H1 (cell line): ENCODE measurements around the gene PPFIBP2. TPM values are rescaled to one million over a fixed set of nuclear protein-coding genes. Genes with fewer than 3 reads are reported as not detected.

Source experiments
- CTCF ChIA-PET: fragments of 300-600 bp; sonication (Branson Sonifier 250); formaldehyde crosslinking; loops from one replicate; lab custom pipeline; 2021; ENCODE audit not compliant: partially characterized antibody; lab: Charles Lee
- POLR2A ChIA-PET: fragments of 300-600 bp; sonication (Branson Sonifier 250); formaldehyde crosslinking; loops from one replicate; lab custom pipeline; 2021; ENCODE audit warnings: inconsistent platforms; ENCODE audit not compliant: partially characterized antibody; lab: Charles Lee
- DNase-seq, 2 experiments: peaks; one replicate each; pipeline versions ENCODE4 v3.0.0 to v3.0.0-alpha.2; 2010 to 2022; ENCODE audit warnings: low spot score in 2 of 2, low read depth in 1 of 2, mixed read lengths in 1 of 2
- FAIRE-seq: peaks from 2 replicates; lab custom pipeline; 2011; peaks lifted over from hg19 to GRCh38; lab: Jason Lieb, UNC
- H2AFZ ChIP-seq: 2 replicates; pipeline ENCODE4 v1.8.1; 2012; ENCODE audit warnings: low read length, inconsistent platforms
- H2AK5ac ChIP-seq: 2 replicates; pipeline ENCODE4 v1.6.1; 2013; ENCODE audit warnings: low read depth, low read length
- H2BK120ac ChIP-seq: replicated peaks from 2 replicates; pipeline ENCODE3; 2013; ENCODE audit warnings: low read depth, low read length, inconsistent platforms
- H2BK12ac ChIP-seq: 2 replicates; pipeline ENCODE4 v1.6.1; 2013; ENCODE audit warnings: low read depth, low read length
- H2BK15ac ChIP-seq: 2 replicates; pipeline ENCODE4 v1.6.1; 2013; ENCODE audit warnings: low read length
- H2BK20ac ChIP-seq: 2 replicates; pipeline ENCODE4 v1.6.1; 2013; ENCODE audit warnings: low read length
- H2BK5ac ChIP-seq: 2 replicates; pipeline ENCODE4 v1.6.1; 2013; ENCODE audit warnings: low read depth, low read length
- H3K14ac ChIP-seq: 2 replicates; pipeline ENCODE4 v1.6.1; 2013; ENCODE audit warnings: inconsistent platforms; ENCODE audit not compliant: insufficient read length
- H3K18ac ChIP-seq: 2 replicates; pipeline ENCODE4 v1.6.1; 2013; ENCODE audit warnings: low read length; ENCODE audit errors: extremely low read depth
- H3K23ac ChIP-seq: 2 replicates; pipeline ENCODE4 v1.6.1; 2013; ENCODE audit warnings: inconsistent platforms; ENCODE audit not compliant: insufficient read length
- H3K23me2 ChIP-seq: 2 replicates; pipeline ENCODE4 v1.6.1; 2013; ENCODE audit warnings: low read depth, low read length
- H3K27ac ChIP-seq: 2 replicates; pipeline ENCODE4 v1.6.1; 2011; ENCODE audit warnings: low read depth, low read length, inconsistent platforms
- H3K27me3 ChIP-seq, 4 experiments: replicated peaks in 1 of 4; 1 replicate in 1 of 4; 2 replicates in 3 of 4; pipeline versions ENCODE4 v1.6.1 to v1.8.1; 2011 to 2013; ENCODE audit warnings: low read length in 3 of 4, mild to moderate bottlenecking in 3 of 4, inconsistent platforms in 2 of 4, mixed read lengths in 2 of 4, moderate library complexity in 1 of 4; ENCODE audit not compliant: control insufficient read depth in 3 of 4, insufficient read depth in 3 of 4; ENCODE audit errors: extremely low read depth in 1 of 4
- H3K36me3 ChIP-seq, 4 experiments: 2 replicates each; pipeline versions ENCODE4 v1.6.1 to v1.8.1; 2011 to 2013; ENCODE audit warnings: mild to moderate bottlenecking in 4 of 4, low read length in 3 of 4, moderate library complexity in 2 of 4, control low read depth in 1 of 4, inconsistent platforms in 1 of 4; ENCODE audit not compliant: insufficient read depth in 4 of 4, control insufficient read depth in 2 of 4
- H3K4ac ChIP-seq: replicated peaks from 2 replicates; pipeline ENCODE3; 2013; ENCODE audit warnings: low read length, low read depth, mixed read lengths, inconsistent platforms; ENCODE audit not compliant: insufficient read length
- H3K4me1 ChIP-seq, 4 experiments: replicated peaks in 1 of 4; 1 replicate in 1 of 4; 2 replicates in 3 of 4; pipeline versions ENCODE4 v1.6.1 to v1.8.1; 2011 to 2013; ENCODE audit warnings: low read length in 3 of 4, inconsistent platforms in 2 of 4, mixed read lengths in 1 of 4; ENCODE audit not compliant: insufficient read depth in 4 of 4, control insufficient read depth in 3 of 4
- H3K4me2 ChIP-seq, 2 experiments: 2 replicates each; pipeline versions ENCODE4 v1.6.1 to v1.8.1; 2011 to 2013; ENCODE audit warnings: low read depth in 2 of 2, low read length in 2 of 2, control low read depth in 1 of 2, inconsistent platforms in 1 of 2, mild to moderate bottlenecking in 1 of 2; ENCODE audit not compliant: insufficient read depth in 1 of 2
- H3K4me3 ChIP-seq, 4 experiments: fragments of 200-600, 300-600 bp in 1 of 4; sonication (generic), shearing (Covaris generic), sonication (Bioruptor Twin) in 1 of 4; 2 replicates each; pipeline versions ENCODE4 v1.5.1 to v1.8.1; 2011 to 2016; ENCODE audit warnings: low read length in 4 of 4, low read depth in 3 of 4, control low read depth in 2 of 4, inconsistent platforms in 2 of 4, mild to moderate bottlenecking in 2 of 4, mixed read lengths in 1 of 4, moderate library complexity in 1 of 4; ENCODE audit not compliant: insufficient read depth in 2 of 4; ENCODE audit errors: extremely low read depth in 1 of 4
- H3K56ac ChIP-seq: replicated peaks from 2 replicates; pipeline ENCODE3; 2013; ENCODE audit warnings: low read depth, mild to moderate bottlenecking, mixed read lengths, low read length, inconsistent platforms; ENCODE audit not compliant: insufficient read length
- H3K79me1 ChIP-seq: 2 replicates; pipeline ENCODE4 v1.6.1; 2013; ENCODE audit warnings: low read depth, low read length, control low read depth
- H3K79me2 ChIP-seq, 2 experiments: 2 replicates each; pipeline versions ENCODE4 v1.6.1 to v1.8.1; 2012 to 2013; ENCODE audit warnings: low read length in 2 of 2, mild to moderate bottlenecking in 2 of 2, inconsistent platforms in 1 of 2; ENCODE audit not compliant: insufficient read depth in 2 of 2, control insufficient read depth in 1 of 2
- H3K9ac ChIP-seq, 4 experiments: replicated peaks in 1 of 4; 1 replicate in 1 of 4; 2 replicates in 3 of 4; pipeline versions ENCODE4 v1.6.1 to v1.8.1; 2011 to 2013; ENCODE audit warnings: low read depth in 3 of 4, low read length in 3 of 4, control low read depth in 2 of 4, mild to moderate bottlenecking in 2 of 4, moderate library complexity in 2 of 4, inconsistent platforms in 1 of 4; ENCODE audit errors: extremely low read depth in 1 of 4
- H3K9me3 ChIP-seq, 2 experiments: 2 replicates each; pipeline versions ENCODE4 v1.6.1 to v1.8.1; 2012 to 2013; ENCODE audit warnings: mild to moderate bottlenecking in 2 of 2, moderate library complexity in 2 of 2, control low read depth in 1 of 2, inconsistent platforms in 1 of 2, low read depth in 1 of 2, low read length in 1 of 2, mixed read lengths in 1 of 2; ENCODE audit not compliant: insufficient read depth in 2 of 2
- H4K20me1 ChIP-seq, 2 experiments: replicated peaks in 1 of 2; 2 replicates each; pipeline versions ENCODE3 to v1.8.1; 2011 to 2013; ENCODE audit warnings: inconsistent platforms in 2 of 2, low read length in 2 of 2, mild to moderate bottlenecking in 1 of 2; ENCODE audit not compliant: insufficient read depth in 2 of 2, control insufficient read depth in 1 of 2
- H4K5ac ChIP-seq: 2 replicates; pipeline ENCODE4 v1.6.1; 2013; ENCODE audit warnings: low read length, low read depth, mixed read lengths, inconsistent platforms; ENCODE audit not compliant: insufficient read length
- H4K8ac ChIP-seq: 2 replicates; pipeline ENCODE4 v1.8.0; 2013; ENCODE audit warnings: mild to moderate bottlenecking, moderate library complexity, low read length, inconsistent platforms; ENCODE audit not compliant: insufficient read depth; ENCODE audit errors: extremely low read depth
- H4K91ac ChIP-seq: replicated peaks from 2 replicates; pipeline ENCODE3; 2013; ENCODE audit warnings: low read length, mixed read lengths, inconsistent platforms; ENCODE audit not compliant: insufficient read length
- ASH2L ChIP-seq: fragments of 200-600, 300-600 bp; sonication (generic); IDR thresholded peaks from one replicate; pipeline ENCODE4 v1.7.1; 2017; ENCODE audit warnings: low read length
- CTBP2 ChIP-seq: IDR thresholded peaks from 2 replicates; pipeline ENCODE4 v1.7.0; 2011; ENCODE audit warnings: borderline replicate concordance, mild to moderate bottlenecking, moderate library complexity, mixed read lengths, low read length; ENCODE audit not compliant: insufficient read depth, insufficient read length
- JUN ChIP-seq: IDR thresholded peaks from 2 replicates; pipeline ENCODE4 v1.6.1; 2011; ENCODE audit warnings: low read depth, mild to moderate bottlenecking, improper control_type of control experiment, low read length
- YY1 ChIP-seq: IDR thresholded peaks from 2 replicates; pipeline ENCODE4 v1.6.1; 2011; ENCODE audit warnings: low read depth, mild to moderate bottlenecking, low read length
- WGBS, 2 experiments: shearing (Covaris generic) in 1 of 2; methylation state at CpG; one replicate each; pipeline versions ENCODE4 v1.1.6 to v1.1.7; 2013 to 2015; ENCODE audit warnings: low lambda C conversion rate in 2 of 2, mixed read lengths in 2 of 2, inconsistent platforms in 1 of 2, low coverage in 1 of 2, missing lambda C conversion rate in 1 of 2; ENCODE audit not compliant: insufficient replicate concordance in 2 of 2, insufficient coverage in 1 of 2, insufficient read length in 1 of 2; ENCODE audit errors: extremely low coverage in 1 of 2, missing lambda C conversion rate in 1 of 2; 5-methylcytosine and 5-hydroxymethylcytosine counted together
- polyA plus RNA-seq, 7 experiments: library from polyadenylated mRNA; depleted of rRNA in 3 of 7; stranded (reverse) in 5 of 7; unstranded in 2 of 7; fragments of >200 nt in 5 of 7; fragments of 200-250 nt in 2 of 7; gene quantifications; 1 replicate in 5 of 7; 2 replicates in 1 of 7; 4 replicates in 1 of 7; pipeline versions ENCODE4 v1.2.1 to v1.2.3, GENCODE V29; 2011 to 2013; ENCODE audit warnings: missing spikeins in 2 of 7, mixed read lengths in 2 of 7
- total RNA-seq: library from RNA; stranded (reverse); fragmentation: NEBNext Ultra II Directional; extraction: Animal tissue kit (Norgen Biotek cat#: 25700); gene quantifications from 2 replicates; pipeline ENCODE4 v1.2.1, GENCODE V29; 2021

The PPFIBP2 gene
- total and polyA plus RNA-seq, 2 of the 8 experiments (the other 6 are each of a cell fraction or from before 2014, with no cell fraction given): 5.5 to 9.8 TPM

DNA sequence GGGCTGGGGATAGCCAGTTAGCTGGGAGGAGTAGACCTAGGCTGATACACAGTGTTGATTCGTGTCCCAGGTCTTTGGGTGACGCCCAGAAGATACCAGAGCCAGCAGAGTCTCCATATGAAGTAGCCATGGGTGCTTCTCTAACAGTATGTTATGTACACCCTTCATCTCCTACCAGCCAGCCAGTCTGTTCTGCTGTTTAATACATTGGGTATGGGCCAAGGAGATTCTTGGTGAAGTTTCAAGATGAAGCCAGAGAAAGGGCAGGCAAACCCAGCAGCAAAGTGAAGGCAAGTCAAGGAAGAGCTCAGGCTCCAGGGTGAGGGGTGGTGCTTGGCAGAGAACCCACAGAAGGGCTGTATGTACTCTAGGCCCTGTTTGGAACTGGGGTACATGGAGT is 56.4 kb downstream of the PPFIBP2 start:
- TF ChIP-seq JUN: no peak
- no peak for TF ChIP-seq ASH2L
- TF ChIP-seq YY1: no peak
- no peak for TF ChIP-seq CTBP2
- H2BK12ac ChIP-seq: no peak overlapping the region
- no peak overlapping the region for H4K8ac ChIP-seq
- no peak overlapping the region for H2BK20ac ChIP-seq
- no peak overlapping the region for H3K27ac ChIP-seq
- no peak overlapping the region for H3K56ac ChIP-seq
- H4K91ac ChIP-seq: no peak overlapping the region
- H3K23ac ChIP-seq: no peak overlapping the region
- no peak overlapping the region for H2AFZ ChIP-seq
- no peak overlapping the region for H3K14ac ChIP-seq
- FAIRE-seq (no peak), DNase-seq (no peak)
- no peaks in the 10 kb centered on the region for H3K79me2 ChIP-seq
- no peak overlapping the region for H3K4me2 ChIP-seq
- H3K79me1 ChIP-seq: no peaks in the 10 kb centered on the region; the same call in 1 of the 2 replicates
- H3K18ac ChIP-seq: no peak overlapping the region
- H3K4me1 ChIP-seq: peaks cover 9 to 20% (median 16%) of the 10 kb centered on the region in 4 experiments
- no peaks in the 10 kb centered on the region for H3K23me2 ChIP-seq
- WGBS, 2 experiments: 80% methylated on average over 2 of the region's 2 CpGs; no CpG with 5 or more reads in 1 of the 2 experiments
- no peaks in the 10 kb centered on the region for H4K20me1 ChIP-seq
- H3K36me3 ChIP-seq: no peaks in the 10 kb centered on the region
- no peak overlapping the region for H2AK5ac ChIP-seq
- no peak overlapping the region for H3K4ac ChIP-seq
- ChIA-PET POLR2A (interaction anchor here (1.8 kb wide), 1 partner anchor 87 kb away, joined by 7 read pairs; no protein-coding TSS in a partner anchor), CTCF (interaction anchor here (1.0 to 19.5 kb wide), 14 partner anchors 9 to 125 kb away, joined by 3 to 325 read pairs (median 19); no protein-coding TSS in a partner anchor)
- H2BK15ac ChIP-seq: no peak overlapping the region; the same call in 1 of the 2 replicates
- no peak overlapping the region for H2BK120ac ChIP-seq
- H3K9me3 ChIP-seq: no peaks in the 10 kb centered on the region
- H3K9ac ChIP-seq: no peak overlapping the region
- no peak overlapping the region for H4K5ac ChIP-seq
- H2BK5ac ChIP-seq: no peak overlapping the region
- no peak overlapping the region for H3K4me3 ChIP-seq
- H3K27me3 ChIP-seq: no peaks in the 10 kb centered on the region
